ENCODE data around the gene HIVEP2.

- TF ChIP-seq EZH2 (IDR thresholded peaks at IDR 0.05; ENCODE audit: insufficient read depth, poor library complexity, severe bottlenecking) (no peak), EZH2phosphoT487 (IDR thresholded peaks at IDR 0.05; ENCODE audit: insufficient read depth, low read depth) (no peak)
Measured at GRCh38 chr6:142853244-142854180, 91.5 kb downstream of the HIVEP2 start.
